ENCODE results near the gene SIGLEC9. TPM values are rescaled to one million over a fixed set of nuclear protein-coding genes. Genes with fewer than 3 reads are reported as not detected.

Gene SIGLEC9
- total RNA-seq, 1 experiment from 2014 or later: not detected

- peak; percentile 88 for ATAC-seq
- Mint-ChIP-seq H3K27ac (0 out of 2 replicates have a peak overlapping the region, but pooled peaks have one; percentile 69), H3K9me3 (no peaks in the 10 kb centered on the region), H3K4me1 (peaks cover 25% of the 10 kb centered on the region), H3K36me3 (no peaks in the 10 kb centered on the region), H3K4me3 (peak overlapping the region; percentile 50), H3K27me3 (ENCODE audit: low read depth) (peaks cover 11% of the 10 kb centered on the region)
- ChIA-PET CTCF (interaction anchor here (1.0 to 2.1 kb wide), 2 partner anchors 17 to 119 kb away, joined by 3 to 11 read pairs; no protein-coding TSS in a partner anchor), POLR2A (no interaction called here)
- TF ChIP-seq TCF7 (CRISPR knock-in tag; IDR thresholded peaks at IDR 0.05; ENCODE audit: low read depth) (no peak), CTCF (IDR thresholded peaks at IDR 0.05) (no peak), GTF2I (CRISPR knock-in tag; conservative IDR thresholded peaks at IDR 0.05) (no peak), ZNF416 (CRISPR knock-in tag; IDR thresholded peaks at IDR 0.05) (no peak), NFE2L1 (CRISPR knock-in tag; IDR thresholded peaks at IDR 0.05) (no peak), TEAD1 (CRISPR knock-in tag; IDR thresholded peaks at IDR 0.05) (no peak), ZMAT4 (CRISPR knock-in tag; IDR thresholded peaks at IDR 0.05) (no peak), MYBL2 (CRISPR knock-in tag; IDR thresholded peaks at IDR 0.05) (no peak), NFATC4 (CRISPR knock-in tag; IDR thresholded peaks at IDR 0.05) (no peak), E2F4 (CRISPR knock-in tag; IDR thresholded peaks at IDR 0.05; ENCODE audit: borderline replicate concordance, low read depth) (no peak), SOX15 (CRISPR knock-in tag; IDR thresholded peaks at IDR 0.05) (no peak), JUN (CRISPR knock-in tag; IDR thresholded peaks at IDR 0.05) (no peak), ATF3 (CRISPR knock-in tag; conservative IDR thresholded peaks at IDR 0.05) (no peak), NR3C1 (CRISPR knock-in tag; conservative IDR thresholded peaks at IDR 0.05; ENCODE audit: low read depth) (no peak), PRDM15 (CRISPR knock-in tag; IDR thresholded peaks at IDR 0.05) (no peak)
- no peak for DNase-seq (ENCODE audit: low spot score)
Observed at GRCh38 chr19:51140441-51140840, 15.7 kb downstream of the SIGLEC9 start.

GRCh38 chr19:51141181-51141580 lies 16.5 kb downstream of the SIGLEC9 start:
- CTCF ChIA-PET: interaction anchor here (0.6 to 2.1 kb wide), 2 partner anchors 16 to 573 kb away, joined by 3 to 11 read pairs; no protein-coding TSS in a partner anchor
- no peak overlapping the region for H3K4me3 Mint-ChIP-seq
- no peaks in the 10 kb centered on the region for H3K9me3 Mint-ChIP-seq
- H3K27me3 Mint-ChIP-seq (ENCODE audit: low read depth): peaks cover 11% of the 10 kb centered on the region
- TF ChIP-seq ATF2 (CRISPR knock-in tag; IDR thresholded peaks at IDR 0.05; ENCODE audit: borderline replicate concordance, low read depth) (no peak), ZNF396 (CRISPR knock-in tag; IDR thresholded peaks at IDR 0.05; ENCODE audit: borderline replicate concordance) (no peak), ZNF671 (CRISPR knock-in tag; IDR thresholded peaks at IDR 0.05) (no peak), GABPB1 (CRISPR knock-in tag; IDR thresholded peaks at IDR 0.05) (no peak), ZNF263 (CRISPR knock-in tag; IDR thresholded peaks at IDR 0.05; ENCODE audit: low read depth) (no peak), TEAD4 (CRISPR knock-in tag; IDR thresholded peaks at IDR 0.05) (no peak), NFYB (CRISPR knock-in tag; conservative IDR thresholded peaks at IDR 0.05; ENCODE audit: low read depth) (no peak), AFF4 (CRISPR knock-in tag; IDR thresholded peaks at IDR 0.05; ENCODE audit: borderline replicate concordance) (no peak), E2F5 (CRISPR knock-in tag; IDR thresholded peaks at IDR 0.05) (no peak)
- peaks cover 25% of the 10 kb centered on the region for H3K4me1 Mint-ChIP-seq
- no peaks in the 10 kb centered on the region for H3K36me3 Mint-ChIP-seq
- POLR2A ChIA-PET: no interaction called here
- H3K27ac Mint-ChIP-seq: no peak overlapping the region
- no peak for DNase-seq (ENCODE audit: low spot score)
- no peak for ATAC-seq
